Upper lobe of left lung (tissue), 6 donors: ENCODE data around the gene DRC1. TPM values are rescaled to one million over a fixed set of nuclear protein-coding genes. Genes with fewer than 3 reads are reported as not detected.
A peak's percentile ranks its signal among the peaks of the same experiment; 100 is the strongest.

Source experiments
- ATAC-seq, 2 donors: fragments of 200-7000 bp; cut with Tn5 transposase; one replicate each; pipeline ENCODE4 v1.9.1; 2022; ENCODE audit warnings: mild to moderate bottlenecking in 2 of 2, moderate library complexity in 2 of 2; ENCODE audit not compliant: low FRiP score in 2 of 2
- DNase-seq, 2 donors: peaks; one replicate each; pipeline ENCODE4 v3.0.0-alpha.2; 2019 to 2020
- H3K27ac ChIP-seq, 4 donors: fragments of 200-600 bp; sonication (generic); one replicate each; pipeline ENCODE4 v1.5.1; 2016 to 2019
- H3K27me3 ChIP-seq, 4 donors: fragments of 200-600 bp; sonication (generic); one replicate each; pipeline ENCODE4 v1.5.1; 2017 to 2019
- H3K36me3 ChIP-seq, 4 donors: fragments of 200-600 bp; sonication (generic); one replicate each; pipeline ENCODE4 v1.5.1; 2016 to 2019
- H3K4me1 ChIP-seq, 4 donors: fragments of 200-600 bp; sonication (generic); one replicate each; pipeline ENCODE4 v1.5.1; 2018 to 2019
- H3K4me3 ChIP-seq, 4 donors: fragments of 200-600 bp; sonication (generic); one replicate each; pipeline ENCODE4 v1.5.1; 2017 to 2019; ENCODE audit warnings: mild to moderate bottlenecking in 2 of 4, moderate library complexity in 1 of 4
- H3K9me3 ChIP-seq, 4 donors: fragments of 200-600 bp; sonication (generic); one replicate each; pipeline ENCODE4 v1.5.1; 2018 to 2019
- CTCF ChIP-seq, 6 experiments: fragments of 450-650 bp in 4 of 6; fragments of 200-600 bp in 2 of 6; sonication (generic) in 2 of 6; IDR thresholded peaks; one replicate each; pipeline ENCODE4 v1.5.1; 2016 to 2019; ENCODE audit warnings: antibody characterized with exemption in 6 of 6
- EP300 ChIP-seq, 4 donors: sonication (generic); formaldehyde crosslinking; IDR thresholded peaks; one replicate each; pipeline ENCODE4 v1.5.1; 2017; ENCODE audit warnings: antibody characterized with exemption in 4 of 4, control low read depth in 2 of 4
- POLR2A ChIP-seq, 4 donors: fragments of 450-650 bp; IDR thresholded peaks; one replicate each; pipeline ENCODE4 v1.5.1; 2016 to 2017; ENCODE audit warnings: antibody characterized with exemption in 4 of 4, mild to moderate bottlenecking in 2 of 4
- POLR2AphosphoS5 ChIP-seq, 2 donors: sonication (generic); formaldehyde crosslinking; IDR thresholded peaks; one replicate each; pipeline ENCODE4 v1.5.1; 2017; ENCODE audit warnings: antibody characterized with exemption in 2 of 2
- WGBS, 2 donors: methylation state at CpG; one replicate each; pipeline ENCODE4 v1.1.5; 2017 to 2018; 5-methylcytosine and 5-hydroxymethylcytosine counted together
- total RNA-seq, 6 donors: library from RNA; depleted of rRNA in 4 of 6; stranded (reverse); fragments of >200 nt in 4 of 6; gene quantifications; one replicate each; pipeline versions ENCODE4 v1.1.0 to v1.2.1, GENCODE V29; 2016 to 2021
- donor health status: DM: no; HTN: no; CAD: no; lungs with moderate emphysema.
- donor health status: DM: no; HTN: yes; CAD: no; lungs with severe emphysema.

DRC1 gene
- total RNA-seq, 6 donors from 2014 or later, result 0.17 to 27.4 (median 4.7) TPM

- DNase-seq, result no peak
- no peaks in the 10 kb centered on the region for H3K36me3 ChIP-seq
- no peak overlapping the region for H3K4me3 ChIP-seq
- TF ChIP-seq EP300 (IDR thresholded peaks at IDR 0.05), result no peak
- TF ChIP-seq POLR2A (IDR thresholded peaks at IDR 0.05), result no peak
- TF ChIP-seq POLR2AphosphoS5 (IDR thresholded peaks at IDR 0.05), result no peak
- TF ChIP-seq CTCF (IDR thresholded peaks at IDR 0.05), result no peak
- 80 to 92% methylated on average over 1 to 20 of the region's 20 CpGs for WGBS, 2 donors
- H3K9me3 ChIP-seq, result no peaks in the 10 kb centered on the region
- no peaks in the 10 kb centered on the region for H3K4me1 ChIP-seq
- no peaks in the 10 kb centered on the region for H3K27me3 ChIP-seq
- H3K27ac ChIP-seq, result no peak overlapping the region
- ATAC-seq, result no peak
Measured at GRCh38 chr2:26488463-26489212, 86.9 kb downstream of the DRC1 start.

DNA sequence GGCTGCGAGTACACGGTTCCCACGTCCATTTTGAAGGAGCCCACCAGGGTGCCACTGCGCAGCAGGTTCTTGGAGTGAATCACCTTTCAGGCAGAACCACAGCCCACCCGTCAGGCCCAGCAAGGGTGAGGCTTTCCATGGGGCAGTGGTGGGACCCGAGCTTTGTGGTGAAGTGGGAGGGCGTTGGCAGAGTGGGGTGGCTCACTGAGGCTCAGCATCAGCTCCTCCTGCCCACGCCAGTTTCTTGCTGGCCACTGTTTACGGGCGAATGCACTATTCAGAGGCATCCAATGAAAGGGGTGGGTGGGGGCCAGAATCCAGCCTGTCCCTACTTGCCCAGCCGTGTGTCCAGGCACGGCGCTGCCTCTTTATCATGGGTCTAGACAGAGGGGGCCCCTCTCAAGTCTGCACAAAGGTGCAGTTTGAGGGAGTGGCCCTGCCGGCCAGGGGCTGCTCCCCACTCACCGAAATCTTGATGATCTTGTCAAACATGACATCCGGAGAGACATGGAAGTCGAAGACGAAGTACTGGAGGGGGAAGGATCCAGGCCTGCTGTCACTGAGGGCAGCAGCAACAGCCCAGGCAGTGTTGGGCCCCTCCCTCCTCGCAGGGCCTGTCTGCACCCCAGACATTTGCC is 87.6 kb downstream of the DRC1 start:
- Histone ChIP-seq H3K4me3 (no peak overlapping the region), H3K36me3 (no peaks in the 10 kb centered on the region), H3K9me3 (no peaks in the 10 kb centered on the region), H3K4me1 (no peaks in the 10 kb centered on the region), H3K27ac (no peak overlapping the region), H3K27me3 (no peaks in the 10 kb centered on the region)
- ATAC-seq (no peak), DNase-seq (no peak)
- no peak for TF ChIP-seq CTCF (IDR thresholded peaks at IDR 0.05)
- WGBS, 2 donors, result 86 to 90% methylated on average over 2 to 19 of the region's 19 CpGs

DNA sequence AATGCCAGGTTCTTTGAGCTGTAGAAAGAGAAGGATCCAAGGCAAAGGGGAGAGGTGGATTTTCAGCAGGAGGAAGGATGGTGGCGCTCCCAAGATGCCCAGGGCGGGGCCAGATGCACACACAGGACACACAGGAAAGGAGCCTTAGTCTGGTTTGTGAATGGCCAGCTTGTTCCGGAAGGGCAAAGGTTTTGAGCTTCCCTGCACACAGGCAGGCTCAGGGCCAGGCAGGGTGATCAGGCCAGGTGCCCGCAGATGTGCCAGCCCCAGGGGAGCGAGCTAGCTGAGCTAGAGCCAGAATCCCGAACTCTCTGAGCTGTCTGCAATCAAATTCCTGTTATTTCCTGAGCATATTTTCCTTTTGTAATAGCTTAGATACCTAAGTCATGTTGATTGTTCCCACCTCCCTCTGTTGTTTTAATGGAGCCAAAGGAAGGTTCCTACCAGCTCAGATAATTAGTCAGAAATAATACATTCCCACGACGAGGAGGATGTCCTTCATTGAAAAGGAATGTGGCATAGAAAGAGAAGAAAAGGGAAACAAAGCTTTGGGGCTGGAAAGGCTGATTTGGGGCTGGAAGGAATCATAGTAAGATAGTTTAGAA is 89.9 kb downstream of the DRC1 start:
- DNase-seq, result no peak
- Histone ChIP-seq H3K4me1 (no peaks in the 10 kb centered on the region), H3K9me3 (no peaks in the 10 kb centered on the region), H3K27ac (no peak overlapping the region), H3K27me3 (no peaks in the 10 kb centered on the region), H3K4me3 (no peak overlapping the region), H3K36me3 (no peaks in the 10 kb centered on the region)
- ATAC-seq, result no peak
- 72 to 89% methylated on average over 6 to 8 of the region's 8 CpGs for WGBS, 2 donors
- no peak for TF ChIP-seq EP300 (IDR thresholded peaks at IDR 0.05)

- Histone ChIP-seq H3K9me3 (no peaks in the 10 kb centered on the region), H3K4me1 (no peaks in the 10 kb centered on the region), H3K4me3 (no peak overlapping the region), H3K36me3 (no peaks in the 10 kb centered on the region), H3K27me3 (no peaks in the 10 kb centered on the region), H3K27ac (no peak overlapping the region)
- TF ChIP-seq EP300 (IDR thresholded peaks at IDR 0.05) (no peak), POLR2AphosphoS5 (IDR thresholded peaks at IDR 0.05) (no peak)
- no peak for DNase-seq
- WGBS, 2 donors, result 72 to 92% methylated on average over 5 to 6 of the region's 7 CpGs
- no peak for ATAC-seq
Measured at GRCh38 chr2:26492749-26493515, 91.2 kb downstream of the DRC1 start.

- 68 to 83% methylated on average over 10 of the region's 10 CpGs for WGBS, 2 donors
- ATAC-seq, result peak in 1 of 2 donors; percentile 4
- no peaks in the 10 kb centered on the region for H3K36me3 ChIP-seq
- H3K27ac ChIP-seq, result no peak overlapping the region
- TF ChIP-seq POLR2AphosphoS5 (IDR thresholded peaks at IDR 0.05) (no peak), POLR2A (IDR thresholded peaks at IDR 0.05) (no peak), EP300 (IDR thresholded peaks at IDR 0.05) (no peak), CTCF (IDR thresholded peaks at IDR 0.05) (no peak)
- H3K4me3 ChIP-seq, result no peak overlapping the region
- no peak for DNase-seq
- no peaks in the 10 kb centered on the region for H3K27me3 ChIP-seq
- H3K4me1 ChIP-seq, result no peaks in the 10 kb centered on the region
- H3K9me3 ChIP-seq, result no peaks in the 10 kb centered on the region
Measured at GRCh38 chr2:26493566-26493965, 91.8 kb downstream of the DRC1 start.
